ENCODE measurements around the gene METTL27.
A peak's percentile ranks its signal among the peaks of the same experiment; 100 is the strongest.

Gene METTL27

GRCh38 chr7:73866446-73866767 is 24.1 kb upstream of the METTL27 start:
- H3K27ac ChIP-seq (ENCODE audit: low read depth, low read length) = no peak overlapping the region
- no peaks in the 10 kb centered on the region for H3K36me3 ChIP-seq (ENCODE audit: control insufficient read depth, insufficient read depth, low read length)
- peaks cover 15% of the 10 kb centered on the region for H3K4me1 ChIP-seq (ENCODE audit: control insufficient read depth, insufficient read depth, low read length)
- H3K9me3 ChIP-seq (ENCODE audit: control insufficient read depth, insufficient read depth, low read depth, low read length) = no peaks in the 10 kb centered on the region
- H3K4me3 ChIP-seq (ENCODE audit: low read depth, low read length) = no peak overlapping the region
- no peak overlapping the region for H3K9ac ChIP-seq (ENCODE audit: low read length)
- H3K27me3 ChIP-seq (ENCODE audit: control insufficient read depth, insufficient read depth, low read length) = no peaks in the 10 kb centered on the region

GRCh38 chr7:73865738-73866445 is 23.6 kb upstream of the METTL27 start:
- Histone ChIP-seq H3K4me3 (ENCODE audit: low read depth, low read length) (no peak overlapping the region), H3K36me3 (ENCODE audit: control insufficient read depth, insufficient read depth, low read length) (no peaks in the 10 kb centered on the region), H3K4me1 (ENCODE audit: control insufficient read depth, insufficient read depth, low read length) (peaks cover 13% of the 10 kb centered on the region), H3K9ac (ENCODE audit: low read length) (no peak overlapping the region), H3K9me3 (ENCODE audit: control insufficient read depth, insufficient read depth, low read depth, low read length) (no peaks in the 10 kb centered on the region), H3K27me3 (ENCODE audit: control insufficient read depth, insufficient read depth, low read length) (no peaks in the 10 kb centered on the region), H3K27ac (ENCODE audit: low read depth, low read length) (no peak overlapping the region)

GRCh38 chr7:73864981-73865711 is 22.8 kb upstream of the METTL27 start:
- Histone ChIP-seq H3K36me3 (ENCODE audit: control insufficient read depth, insufficient read depth, low read length) (no peaks in the 10 kb centered on the region), H3K4me1 (ENCODE audit: control insufficient read depth, insufficient read depth, low read length) (peaks cover 11% of the 10 kb centered on the region), H3K4me3 (ENCODE audit: low read depth, low read length) (no peak overlapping the region), H3K27me3 (ENCODE audit: control insufficient read depth, insufficient read depth, low read length) (no peaks in the 10 kb centered on the region), H3K27ac (ENCODE audit: low read depth, low read length) (no peak overlapping the region), H3K9ac (ENCODE audit: low read length) (no peak overlapping the region), H3K9me3 (ENCODE audit: control insufficient read depth, insufficient read depth, low read depth, low read length) (no peaks in the 10 kb centered on the region)

DNA sequence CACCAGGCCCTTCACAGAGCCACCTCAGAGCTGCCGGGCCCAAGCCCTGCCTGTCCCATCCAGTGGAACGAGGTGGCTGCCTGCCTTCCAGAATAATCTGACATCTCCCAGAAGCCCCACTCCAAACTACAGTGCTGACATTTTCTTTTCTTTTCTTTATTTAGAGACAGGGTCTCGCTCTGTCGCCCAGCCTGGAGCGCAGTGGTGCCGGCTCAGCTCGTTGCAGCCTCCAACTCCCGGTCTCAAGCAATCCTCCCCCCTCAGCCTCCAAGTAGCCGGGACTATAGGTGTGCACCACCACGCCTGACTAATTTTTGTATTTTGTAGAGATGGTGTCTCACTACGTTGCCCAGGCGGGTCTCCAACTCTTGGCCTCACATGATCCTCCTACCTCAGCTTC is 19.0 kb upstream of the METTL27 start:
- H3K36me3 ChIP-seq (ENCODE audit: control insufficient read depth, insufficient read depth, low read length) = no peaks in the 10 kb centered on the region
- H3K9me3 ChIP-seq (ENCODE audit: control insufficient read depth, insufficient read depth, low read depth, low read length) = 0 out of 2 replicates have a peak, but pooled peaks cover 3% of the 10 kb centered on the region
- H3K4me3 ChIP-seq (ENCODE audit: low read depth, low read length) = no peak overlapping the region
- peaks cover 8% of the 10 kb centered on the region; the same call in 1 of the 2 replicates for H3K27me3 ChIP-seq (ENCODE audit: control insufficient read depth, insufficient read depth, low read length)
- H3K27ac ChIP-seq (ENCODE audit: low read depth, low read length) = no peak overlapping the region
- no peaks in the 10 kb centered on the region for H3K4me1 ChIP-seq (ENCODE audit: control insufficient read depth, insufficient read depth, low read length)
- no peak overlapping the region for H3K9ac ChIP-seq (ENCODE audit: low read length)

DNA sequence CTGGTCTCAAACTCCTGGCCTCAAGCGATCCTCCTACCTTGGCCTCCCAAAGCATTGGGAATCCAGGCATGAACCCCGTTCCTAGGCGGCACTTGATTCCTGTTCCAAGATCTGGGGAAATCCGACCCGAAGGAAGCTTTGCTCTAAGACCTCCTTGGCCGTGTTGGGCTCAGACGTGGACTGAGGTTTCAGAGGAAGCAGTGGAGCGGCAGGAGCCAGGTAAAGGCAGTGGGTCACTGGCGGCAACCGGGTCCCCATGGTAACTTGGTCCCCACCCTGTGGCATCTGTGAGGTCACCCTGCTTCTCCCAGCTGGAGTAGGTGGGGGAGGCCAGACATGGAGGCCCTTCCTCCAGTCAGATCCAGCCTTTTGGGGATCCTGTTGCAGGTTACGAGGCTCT is 18.5 kb upstream of the METTL27 start, which contains the start of gene TMEM270:
TMEM270 (plus strand) TSS at position 301 of the 400 bp plus-strand sequence; CDS start at position 337, 36 bp downstream.
- no peaks in the 10 kb centered on the region for H3K4me1 ChIP-seq (ENCODE audit: control insufficient read depth, insufficient read depth, low read length)
- no peaks in the 10 kb centered on the region for H3K36me3 ChIP-seq (ENCODE audit: control insufficient read depth, insufficient read depth, low read length)
- H3K9ac ChIP-seq (ENCODE audit: low read length) = no peak within 1 kb of the TSS
- peaks cover 8% of the 10 kb centered on the region; the same call in 1 of the 2 replicates for H3K27me3 ChIP-seq (ENCODE audit: control insufficient read depth, insufficient read depth, low read length)
- H3K27ac ChIP-seq (ENCODE audit: low read depth, low read length) = no peak within 1 kb of the TSS
- no peak within 1 kb of the TSS for H3K4me3 ChIP-seq (ENCODE audit: low read depth, low read length)
- 0 out of 2 replicates have a peak, but pooled peaks cover 3% of the 10 kb centered on the region for H3K9me3 ChIP-seq (ENCODE audit: control insufficient read depth, insufficient read depth, low read depth, low read length)

- Histone ChIP-seq H3K4me3 (ENCODE audit: low read depth, low read length) (no peak overlapping the region), H3K9me3 (ENCODE audit: control insufficient read depth, insufficient read depth, low read depth, low read length) (0 out of 2 replicates have a peak, but pooled peaks cover 3% of the 10 kb centered on the region), H3K27ac (ENCODE audit: low read depth, low read length) (no peak overlapping the region), H3K9ac (ENCODE audit: low read length) (no peak overlapping the region), H3K27me3 (ENCODE audit: control insufficient read depth, insufficient read depth, low read length) (peaks cover 8% of the 10 kb centered on the region; the same call in 1 of the 2 replicates), H3K4me1 (ENCODE audit: control insufficient read depth, insufficient read depth, low read length) (no peaks in the 10 kb centered on the region), H3K36me3 (ENCODE audit: control insufficient read depth, insufficient read depth, low read length) (no peaks in the 10 kb centered on the region)
These were observed 16.5 kb upstream of the METTL27 start for GRCh38 chr7:73858807-73859206.

DNA sequence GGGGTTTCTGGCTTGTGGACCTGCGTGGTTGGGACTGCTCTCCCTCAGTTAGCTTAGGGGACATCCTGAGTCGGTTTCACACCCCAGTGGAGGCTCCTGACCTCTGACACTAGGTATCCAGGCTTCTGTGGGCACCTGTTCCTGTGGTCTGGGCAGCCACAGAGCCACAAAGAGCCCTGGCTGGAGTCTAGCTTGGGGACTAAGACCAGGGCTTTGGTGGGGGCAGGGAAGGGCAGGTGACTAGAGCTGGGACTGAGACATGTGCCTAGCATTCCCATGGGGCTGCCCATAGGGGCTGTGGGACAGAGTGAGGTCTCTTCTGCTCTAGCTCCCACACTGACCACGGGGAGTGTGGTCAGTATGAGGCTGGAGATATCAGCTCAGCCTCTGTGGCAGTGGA is 14.6 kb upstream of the METTL27 start:
- H3K27ac ChIP-seq (ENCODE audit: low read depth, low read length) = no peak overlapping the region
- no peak overlapping the region for H3K9ac ChIP-seq (ENCODE audit: low read length)

DNA sequence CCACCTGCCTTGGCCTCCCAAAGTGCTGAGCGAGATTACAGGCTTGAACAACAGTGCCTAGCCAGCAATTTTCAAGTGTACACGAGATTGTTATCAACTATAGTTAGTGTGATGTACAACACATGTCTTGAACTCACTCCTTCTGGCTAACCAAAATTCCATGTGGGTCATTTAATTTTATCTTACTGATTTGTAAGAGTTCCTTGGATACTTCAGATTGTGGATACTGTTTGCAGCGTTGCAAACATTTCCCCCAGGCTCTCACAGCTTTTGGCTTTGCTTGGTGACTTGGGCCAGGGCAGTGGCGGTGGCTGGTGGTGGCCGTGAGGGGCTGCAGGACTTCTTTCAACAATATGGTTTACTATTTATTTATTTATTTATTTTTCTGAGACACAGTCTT is 10.2 kb upstream of the METTL27 start:
- Histone ChIP-seq H3K4me3 (ENCODE audit: low read depth, low read length) (no peak overlapping the region), H3K9me3 (ENCODE audit: control insufficient read depth, insufficient read depth, low read depth, low read length) (peaks cover 7% of the 10 kb centered on the region; the same call in 1 of the 2 replicates), H3K36me3 (ENCODE audit: control insufficient read depth, insufficient read depth, low read length) (no peaks in the 10 kb centered on the region), H3K4me1 (ENCODE audit: control insufficient read depth, insufficient read depth, low read length) (peaks cover 18% of the 10 kb centered on the region; the same call in 1 of the 2 replicates), H3K27me3 (ENCODE audit: control insufficient read depth, insufficient read depth, low read length) (peaks cover 8% of the 10 kb centered on the region; the same call in 1 of the 2 replicates), H3K27ac (ENCODE audit: low read depth, low read length) (no peak overlapping the region), H3K9ac (ENCODE audit: low read length) (no peak overlapping the region)

More for the DNA sequence above, 14.6 kb upstream of the METTL27 start:
- H3K9me3 ChIP-seq (ENCODE audit: control insufficient read depth, insufficient read depth, low read depth, low read length) = 0 out of 2 replicates have a peak, but pooled peaks cover 3% of the 10 kb centered on the region
- peaks cover 8% of the 10 kb centered on the region; the same call in 1 of the 2 replicates for H3K27me3 ChIP-seq (ENCODE audit: control insufficient read depth, insufficient read depth, low read length)
- H3K36me3 ChIP-seq (ENCODE audit: control insufficient read depth, insufficient read depth, low read length) = no peaks in the 10 kb centered on the region
- peaks cover 4% of the 10 kb centered on the region; the same call in 1 of the 2 replicates for H3K4me1 ChIP-seq (ENCODE audit: control insufficient read depth, insufficient read depth, low read length)
- no peak overlapping the region for H3K4me3 ChIP-seq (ENCODE audit: low read depth, low read length)

DNA sequence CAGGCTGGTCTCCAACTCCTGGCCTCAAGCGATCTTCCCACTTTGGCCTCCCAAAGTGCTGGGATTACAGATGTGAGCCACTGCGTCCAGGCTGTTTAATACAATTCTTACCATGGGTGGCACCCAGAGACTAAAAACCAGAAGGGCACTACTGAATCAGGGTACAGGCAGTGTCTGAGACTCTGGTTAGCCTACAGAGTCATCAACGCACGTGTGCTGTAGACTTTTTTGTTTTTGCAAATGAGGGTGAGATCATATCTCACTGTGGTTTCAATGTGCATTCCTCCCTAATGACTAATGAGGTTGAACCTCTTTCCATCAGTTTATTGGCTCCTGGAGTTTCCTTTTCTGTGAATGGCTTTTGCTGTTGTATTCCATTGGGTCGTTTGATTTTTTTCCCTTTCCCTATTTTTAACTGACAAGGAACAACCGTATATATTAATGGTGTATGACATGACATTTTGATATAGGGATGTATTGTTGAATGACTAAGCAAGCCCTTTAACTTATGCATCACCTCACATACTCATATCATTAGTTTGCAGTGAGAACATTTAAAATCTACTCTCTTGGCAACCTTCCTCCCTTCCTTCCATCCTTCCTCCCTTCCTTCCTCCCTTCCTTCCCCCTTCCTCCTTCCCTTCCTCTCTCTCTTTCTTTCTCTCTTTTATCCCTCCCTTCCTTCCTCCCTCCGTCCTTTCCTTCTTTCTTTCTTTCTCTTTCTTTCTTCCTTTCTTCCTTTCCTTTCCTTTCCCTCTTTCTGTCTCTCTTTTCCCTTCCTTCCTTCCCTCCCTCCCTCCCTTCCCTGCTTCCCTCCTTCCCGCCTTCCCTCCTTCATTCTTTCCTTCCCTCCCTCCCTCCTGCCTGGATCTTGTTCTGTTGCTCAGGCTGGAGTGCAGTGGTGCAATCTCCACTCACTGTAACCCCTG is 9.4 kb upstream of the METTL27 start:
- no peak overlapping the region for H3K27ac ChIP-seq (ENCODE audit: low read depth, low read length)
- H3K9ac ChIP-seq (ENCODE audit: low read length) = peak overlapping the region; percentile 32

DNA sequence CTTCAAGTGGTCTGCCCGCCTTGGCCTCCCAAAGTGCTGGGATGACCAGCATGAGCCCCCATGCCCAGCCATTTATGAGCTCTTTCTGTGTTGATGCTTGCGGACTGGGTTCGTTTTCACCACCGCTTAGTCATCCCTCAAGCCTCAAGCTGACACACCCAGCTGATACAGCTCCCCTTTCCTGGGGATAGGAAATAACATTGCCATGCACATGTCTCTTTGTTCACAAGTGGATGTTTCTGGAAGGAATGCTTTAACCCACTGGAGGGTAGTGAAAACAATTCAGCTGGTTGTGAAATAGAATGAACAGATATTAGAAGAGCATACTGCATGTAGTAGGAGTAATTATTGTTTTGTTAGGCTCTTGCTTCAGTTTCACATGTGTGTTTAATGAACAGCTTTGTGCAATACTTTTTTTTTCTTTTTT is 8.5 kb upstream of the METTL27 start:
- Histone ChIP-seq H3K9ac (ENCODE audit: low read length) (no peak overlapping the region), H3K27me3 (ENCODE audit: control insufficient read depth, insufficient read depth, low read length) (no peaks in the 10 kb centered on the region), H3K4me1 (ENCODE audit: control insufficient read depth, insufficient read depth, low read length) (peaks cover 20% of the 10 kb centered on the region; the same call in 1 of the 2 replicates), H3K27ac (ENCODE audit: low read depth, low read length) (no peak overlapping the region), H3K9me3 (ENCODE audit: control insufficient read depth, insufficient read depth, low read depth, low read length) (peaks cover 7% of the 10 kb centered on the region; the same call in 1 of the 2 replicates), H3K4me3 (ENCODE audit: low read depth, low read length) (no peak overlapping the region), H3K36me3 (ENCODE audit: control insufficient read depth, insufficient read depth, low read length) (no peaks in the 10 kb centered on the region)

More for the DNA sequence above, 9.4 kb upstream of the METTL27 start:
- Histone ChIP-seq H3K4me1 (ENCODE audit: control insufficient read depth, insufficient read depth, low read length) (peaks cover 18% of the 10 kb centered on the region; the same call in 1 of the 2 replicates), H3K4me3 (ENCODE audit: low read depth, low read length) (no peak overlapping the region), H3K27me3 (ENCODE audit: control insufficient read depth, insufficient read depth, low read length) (peaks cover 2% of the 10 kb centered on the region; the same call in 1 of the 2 replicates), H3K36me3 (ENCODE audit: control insufficient read depth, insufficient read depth, low read length) (no peaks in the 10 kb centered on the region), H3K9me3 (ENCODE audit: control insufficient read depth, insufficient read depth, low read depth, low read length) (peaks cover 7% of the 10 kb centered on the region; the same call in 1 of the 2 replicates)
